ENCODE results near the gene BCLAF3.

Gene BCLAF3

DNA sequence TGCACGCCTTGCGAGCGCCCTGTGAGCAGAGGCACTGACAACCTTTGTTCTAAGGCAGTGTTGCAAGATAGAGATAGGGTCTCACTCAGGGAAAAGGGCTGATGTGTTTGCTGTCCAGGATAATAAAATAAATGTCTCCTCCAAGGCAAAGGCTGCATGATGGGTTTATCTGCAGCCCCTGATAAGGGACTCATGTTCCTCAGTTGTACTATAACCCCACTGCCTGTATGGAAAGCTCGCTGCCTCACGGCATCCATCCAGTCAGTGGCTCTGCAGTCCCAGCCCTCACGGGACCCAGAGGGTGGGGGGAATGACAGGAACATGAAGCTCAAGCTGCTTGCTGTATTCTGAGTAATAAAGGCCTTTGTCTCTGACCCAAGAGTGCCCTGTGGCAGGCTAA is 22.6 kb downstream of the BCLAF3 start:
- no peak for DNase-seq (ENCODE audit: low read depth in 2 of 2)

DNA sequence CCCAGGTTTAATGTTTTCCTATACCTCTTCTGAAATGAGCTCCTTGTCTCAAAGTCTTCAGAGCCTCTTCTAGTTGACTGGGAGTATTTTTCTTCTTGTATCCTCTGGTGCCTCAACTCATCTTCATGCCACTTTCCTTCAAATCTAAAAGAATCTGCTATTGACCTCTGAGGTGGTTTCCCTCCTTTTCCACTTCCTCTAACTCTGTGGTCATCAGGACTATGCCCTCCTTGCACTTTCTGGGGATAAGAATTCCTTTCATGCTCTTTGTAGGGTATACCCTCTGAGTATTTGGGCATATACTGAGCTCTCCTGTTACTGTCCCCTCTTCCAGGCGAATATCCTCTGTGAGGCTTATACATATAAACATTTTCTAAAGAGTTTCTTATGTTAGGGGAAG is 24.8 kb downstream of the BCLAF3 start:
- no peak for DNase-seq (ENCODE audit: low read depth in 2 of 2)

DNA sequence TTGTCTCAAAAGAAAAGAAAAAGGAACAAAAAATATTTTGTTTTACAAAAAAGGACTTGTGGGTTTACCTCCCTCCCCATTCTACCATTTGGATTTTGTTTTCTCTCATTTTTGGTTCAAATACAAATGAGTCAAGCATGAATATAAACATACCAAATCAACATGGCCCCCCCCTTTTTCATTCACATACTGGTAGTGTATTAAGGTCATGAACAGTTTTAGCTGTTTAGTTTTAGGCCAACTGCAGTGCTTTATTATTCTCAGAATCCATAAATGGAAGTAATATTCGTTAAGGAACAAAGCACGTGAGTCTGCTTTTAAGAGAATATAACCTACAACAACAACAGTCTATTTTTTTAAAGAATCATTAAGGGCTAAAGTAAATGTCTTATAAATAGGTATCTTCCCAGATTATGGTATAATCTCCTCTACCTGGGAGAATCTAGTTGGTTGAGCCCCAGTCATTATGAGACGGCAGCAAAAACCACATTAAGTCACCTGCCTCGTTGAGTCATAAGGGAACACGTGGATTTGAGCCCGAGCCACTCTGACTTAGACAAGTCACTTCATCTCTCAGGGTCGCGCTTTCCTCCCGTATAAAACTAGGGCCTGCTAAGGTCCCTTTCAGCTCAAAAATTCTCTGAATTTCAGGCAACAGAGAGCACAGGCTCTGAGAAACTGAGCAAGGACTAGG is 26.7 kb downstream of the BCLAF3 start:
- DNase-seq (ENCODE audit: low read depth in 2 of 2): no peak

DNA sequence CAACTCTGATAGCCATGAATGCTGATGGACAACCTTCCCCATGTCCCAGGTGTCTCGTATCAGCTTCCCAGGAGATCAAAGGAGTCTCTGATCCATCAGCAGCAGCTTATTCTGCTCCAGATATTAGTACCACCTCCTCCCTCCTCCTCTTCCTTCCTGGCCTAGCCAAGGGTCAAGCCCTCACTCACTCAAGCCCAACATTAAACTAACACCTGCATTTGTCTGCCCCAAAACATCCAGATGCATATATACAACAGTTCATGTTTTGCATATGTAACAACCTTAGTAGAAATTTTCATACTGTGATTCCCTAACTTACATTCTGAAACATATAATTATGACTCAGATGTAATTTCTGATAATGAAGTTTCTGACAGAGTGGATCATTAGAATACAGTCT is 29.9 kb downstream of the BCLAF3 start:
- no peak for DNase-seq (ENCODE audit: low read depth in 2 of 2)

DNA sequence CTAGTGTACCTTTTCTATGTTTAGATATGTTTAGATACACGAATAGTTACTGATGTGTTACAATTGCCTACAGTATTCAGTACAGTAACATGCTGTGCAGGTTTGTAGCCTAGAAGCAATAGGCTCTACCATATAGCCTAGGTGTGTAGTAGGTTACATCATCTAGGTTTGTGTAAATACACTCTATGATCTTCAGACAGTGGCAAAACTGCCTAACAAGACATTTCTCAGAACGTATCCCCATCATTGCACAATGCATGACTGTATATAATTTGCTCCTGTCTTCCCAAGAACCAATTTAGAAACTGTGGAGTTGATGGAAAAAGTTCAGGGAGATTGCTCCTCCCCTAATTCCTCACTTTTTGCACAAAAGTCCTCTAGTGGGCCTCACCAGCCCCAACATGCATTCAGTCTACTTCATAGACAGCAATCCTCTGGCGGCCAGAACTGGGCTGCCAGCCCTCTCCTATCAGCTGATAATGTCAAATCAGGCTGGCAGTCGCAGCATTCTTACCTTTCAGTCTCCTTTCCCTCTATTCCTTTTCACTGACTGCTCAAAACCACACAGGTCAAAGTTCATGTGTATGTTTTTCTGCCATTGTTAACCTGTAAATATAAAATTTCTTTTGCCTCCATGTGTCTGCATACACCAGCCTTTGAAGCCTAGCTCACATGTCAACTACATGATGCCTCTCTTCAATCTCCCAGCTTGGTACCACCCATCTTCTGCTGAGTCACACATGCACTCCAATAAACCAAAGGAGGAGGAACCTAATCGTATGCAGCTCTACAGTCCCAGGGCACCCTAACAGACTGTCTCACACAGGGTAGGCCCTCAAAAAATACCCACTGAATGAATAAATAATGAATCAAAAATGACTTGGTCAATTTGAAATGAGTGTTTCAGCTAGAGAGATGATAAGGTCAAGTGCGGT is 32.0 kb downstream of the BCLAF3 start:
- DNase-seq (ENCODE audit: low read depth in 2 of 2): no peak

DNA sequence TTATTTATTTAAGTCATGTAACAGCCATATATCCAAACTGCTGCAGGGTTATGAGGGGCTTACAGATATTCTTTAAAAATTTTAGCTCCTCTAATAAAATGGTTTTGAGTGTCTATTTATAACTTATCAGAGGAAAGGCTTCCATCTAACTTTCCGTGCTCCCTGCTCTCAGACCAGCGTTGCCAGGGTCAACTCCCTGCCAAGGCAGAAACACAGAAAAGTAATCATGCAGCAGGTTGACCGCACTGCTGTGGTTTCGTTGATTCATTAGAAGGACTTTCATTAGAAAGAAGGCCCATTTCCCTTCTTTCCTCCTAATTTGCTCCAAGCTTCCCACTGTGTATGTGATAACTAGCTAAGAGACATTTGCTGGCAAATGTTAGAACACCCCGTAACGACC is 33.9 kb downstream of the BCLAF3 start:
- no peak for DNase-seq (ENCODE audit: low read depth in 2 of 2)

DNA sequence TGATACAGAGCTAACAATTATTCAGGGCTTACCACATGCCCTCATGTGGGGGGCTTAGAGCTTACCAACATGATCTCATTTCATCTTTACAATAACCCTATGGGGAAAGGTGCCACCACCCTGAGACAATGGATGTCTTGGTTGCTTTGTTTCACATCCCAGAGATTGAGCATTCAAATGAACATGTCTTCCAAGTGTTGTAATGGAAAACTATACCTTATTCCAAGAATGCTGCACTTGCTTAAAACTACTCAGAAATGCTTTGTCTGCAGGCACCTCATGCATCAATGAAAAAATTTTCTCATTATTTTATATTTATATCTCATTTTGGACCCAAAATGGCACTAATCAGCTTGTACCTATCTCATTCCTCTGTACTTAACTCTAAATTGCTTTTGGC is 34.6 kb downstream of the BCLAF3 start:
- no peak for DNase-seq (ENCODE audit: low read depth in 2 of 2)

DNA sequence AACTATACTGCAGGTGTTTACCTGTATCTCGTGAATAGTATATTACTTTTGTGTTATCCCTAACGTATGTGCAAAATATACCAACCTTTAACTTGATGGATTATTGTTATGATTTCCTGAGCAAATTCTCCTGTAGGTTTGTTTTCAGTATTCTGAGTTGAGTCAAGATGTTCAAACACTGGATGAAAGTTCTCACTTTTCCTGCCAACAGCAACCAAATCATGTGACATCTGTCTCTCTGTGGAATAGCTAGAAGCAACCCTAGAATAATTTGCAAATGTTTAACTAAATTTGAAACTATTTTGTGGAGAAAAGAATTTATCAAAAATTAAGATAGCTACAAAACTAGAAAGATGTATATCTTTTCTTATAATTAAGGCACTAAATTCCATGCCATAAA is 35.6 kb downstream of the BCLAF3 start:
- no peak for DNase-seq (ENCODE audit: low read depth in 2 of 2)

DNA sequence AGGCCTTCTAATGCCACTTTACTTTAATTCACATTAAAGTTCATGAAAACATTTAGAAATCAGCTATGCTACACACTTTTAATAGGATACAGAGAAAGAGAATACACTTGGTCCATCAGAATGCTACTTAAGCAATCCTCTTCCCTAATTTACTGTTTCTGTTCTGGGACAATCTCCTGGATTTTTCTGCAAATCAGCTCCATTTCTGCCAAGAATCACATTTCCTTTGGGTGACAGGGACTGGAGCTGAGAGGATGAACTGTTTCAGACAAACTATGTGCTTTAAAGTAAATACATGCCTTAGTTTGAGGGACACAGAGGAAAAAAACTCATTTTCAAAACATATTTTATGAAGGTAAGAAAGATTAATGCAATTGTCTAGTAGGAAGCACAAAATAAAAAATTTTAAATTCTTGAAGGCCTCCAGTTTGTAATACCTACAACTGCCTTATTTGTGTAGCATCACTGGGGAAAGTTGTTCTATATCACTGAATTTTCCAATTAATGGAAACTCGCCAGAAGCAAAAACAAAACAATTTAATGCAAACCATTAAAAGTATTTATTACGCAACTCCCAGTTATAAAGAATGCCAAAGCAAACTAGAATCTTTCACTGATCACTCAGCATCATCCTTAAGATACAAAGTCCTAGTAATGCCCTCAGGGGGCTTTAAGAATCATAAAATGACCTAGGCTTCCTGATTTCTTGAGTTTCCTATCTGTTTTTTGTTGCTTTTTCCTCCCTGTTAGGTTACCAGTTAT is 36.3 kb downstream of the BCLAF3 start:
- DNase-seq (ENCODE audit: low read depth in 2 of 2): no peak

DNA sequence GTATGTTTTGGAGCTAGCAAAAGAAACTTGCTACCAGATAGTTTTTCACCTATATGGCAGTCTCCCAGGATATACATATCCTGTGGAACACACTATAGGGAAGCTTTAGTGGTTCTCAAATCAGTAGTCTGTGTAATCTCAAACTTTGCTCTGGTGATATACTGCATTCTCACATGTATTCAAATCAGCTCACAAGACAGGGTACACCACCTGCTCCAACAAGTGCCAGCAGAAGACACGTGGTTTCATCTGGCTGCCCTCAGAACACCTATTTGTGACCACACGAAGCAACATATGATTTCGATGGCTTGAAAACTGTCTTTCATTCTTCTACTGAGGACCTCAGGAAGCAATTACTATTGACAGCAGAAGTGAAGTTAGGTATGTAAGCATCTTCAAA is 37.7 kb downstream of the BCLAF3 start:
- DNase-seq (ENCODE audit: low read depth in 2 of 2): no peak

DNA sequence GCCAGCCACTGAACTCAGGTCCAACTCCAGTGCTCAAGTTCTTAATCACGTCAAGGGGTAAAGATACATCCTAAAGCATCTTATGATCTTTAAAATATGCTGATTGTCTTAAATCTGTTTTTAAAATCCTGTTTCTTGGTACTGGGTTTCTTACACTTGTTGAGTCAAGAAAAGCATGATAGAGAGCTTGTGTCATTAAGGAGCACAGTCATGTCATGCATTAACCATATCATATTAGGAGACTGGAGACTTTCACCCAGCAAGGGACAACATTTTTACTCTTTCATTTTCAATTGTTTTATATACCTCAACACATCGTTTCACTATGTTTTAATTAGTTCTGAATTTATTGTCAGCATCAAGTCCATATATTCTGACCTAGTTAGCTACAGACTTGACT is 41.5 kb downstream of the BCLAF3 start:
- DNase-seq (ENCODE audit: low read depth in 2 of 2): no peak

DNA sequence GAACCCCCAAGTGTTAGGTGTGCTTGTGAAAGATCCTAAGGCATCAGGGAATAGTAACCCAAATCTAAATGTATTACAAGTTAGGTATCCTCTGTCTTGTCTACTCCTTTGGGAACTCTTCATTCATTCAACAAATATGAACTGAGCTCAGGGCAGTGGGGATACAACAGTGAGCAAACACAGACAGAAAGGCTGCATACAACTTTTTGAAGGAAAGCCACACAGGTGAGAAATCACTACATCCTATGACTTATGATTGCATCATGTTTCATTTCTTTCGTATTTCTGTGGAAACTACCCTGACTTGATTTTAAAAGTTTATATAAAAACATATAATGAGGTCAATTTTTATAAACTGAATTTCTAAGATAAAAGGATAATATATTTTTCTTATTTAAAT is 43.2 kb downstream of the BCLAF3 start:
- DNase-seq (ENCODE audit: low read depth in 2 of 2): no peak

Measured in stimulated activated CD8-positive, alpha-beta memory T cell treated with anti-CD3 and anti-CD28 coated beads, Interleukin-7, amount 100 ng/mL, for 1 hour (primary cell).